Measurements from ENCODE around the gene KAT6B.

DNA sequence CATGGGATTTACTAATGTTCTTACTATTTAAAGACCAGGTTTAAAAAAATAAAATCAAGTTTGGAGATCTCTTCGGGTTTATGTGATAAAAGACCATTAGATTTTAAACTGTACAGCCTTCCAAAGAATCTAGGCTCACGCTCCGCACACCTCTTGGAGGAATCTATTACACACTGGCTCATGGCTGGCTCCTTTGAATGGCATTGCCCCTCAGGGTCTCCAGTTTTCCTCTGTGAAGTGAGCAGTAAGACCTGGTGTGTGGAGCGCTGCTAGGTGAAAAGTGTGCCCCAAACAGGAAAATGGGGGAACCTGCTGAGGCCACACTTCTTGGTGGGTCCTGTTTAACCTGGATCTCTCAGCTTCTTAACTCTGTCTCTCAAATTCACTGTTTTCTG, 142.3 kb downstream of the KAT6B start:
- TF ChIP-seq, protein P1, sequence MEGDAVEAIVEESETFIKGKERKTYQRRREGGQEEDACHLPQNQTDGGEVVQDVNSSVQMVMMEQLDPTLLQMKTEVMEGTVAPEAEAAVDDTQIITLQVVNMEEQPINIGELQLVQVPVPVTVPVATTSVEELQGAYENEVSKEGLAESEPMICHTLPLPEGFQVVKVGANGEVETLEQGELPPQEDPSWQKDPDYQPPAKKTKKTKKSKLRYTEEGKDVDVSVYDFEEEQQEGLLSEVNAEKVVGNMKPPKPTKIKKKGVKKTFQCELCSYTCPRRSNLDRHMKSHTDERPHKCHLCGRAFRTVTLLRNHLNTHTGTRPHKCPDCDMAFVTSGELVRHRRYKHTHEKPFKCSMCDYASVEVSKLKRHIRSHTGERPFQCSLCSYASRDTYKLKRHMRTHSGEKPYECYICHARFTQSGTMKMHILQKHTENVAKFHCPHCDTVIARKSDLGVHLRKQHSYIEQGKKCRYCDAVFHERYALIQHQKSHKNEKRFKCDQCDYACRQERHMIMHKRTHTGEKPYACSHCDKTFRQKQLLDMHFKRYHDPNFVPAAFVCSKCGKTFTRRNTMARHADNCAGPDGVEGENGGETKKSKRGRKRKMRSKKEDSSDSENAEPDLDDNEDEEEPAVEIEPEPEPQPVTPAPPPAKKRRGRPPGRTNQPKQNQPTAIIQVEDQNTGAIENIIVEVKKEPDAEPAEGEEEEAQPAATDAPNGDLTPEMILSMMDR (IDR thresholded peaks at IDR 0.05), result no peak
- no peak for TF ChIP-seq POLR2A (IDR thresholded peaks at IDR 0.05)

Measured in vagina (tissue), 2 donors.